GM12878 (cell line): ENCODE measurements around the gene SYNGR3. TPM values are rescaled to one million over a fixed set of nuclear protein-coding genes. Genes with fewer than 3 reads are reported as not detected.

Experiments
- ATAC-seq: fragments of 200-7000 bp; cut with Tn5 transposase; 3 replicates; pipeline ENCODE4 v1.9.1; 2020; ENCODE audit warnings: mild to moderate bottlenecking, moderate library complexity
- BruUV-seq: library from RNA; stranded (reverse); fragments of 400-500 nt; replicated peaks from 2 replicates; lab custom pipeline; 2021; lab: Mats Ljungman, UMichigan
- CTCF ChIA-PET: fragments of 300-600 bp; sonication (Branson Sonifier 250); formaldehyde crosslinking; extraction: SDS; loops from one replicate; lab custom pipeline; 2021; ENCODE audit warnings: inconsistent platforms; lab: Yijun Ruan, JAX
- POLR2A ChIA-PET: fragments of 350-600 bp; formaldehyde crosslinking; extraction: SDS; loops from one replicate; lab custom pipeline; 2021; ENCODE audit warnings: inconsistent platforms; lab: Charles Lee
- RAD21 ChIA-PET: fragments of 300-600 bp; sonication (Branson Sonifier 250); formaldehyde crosslinking; loops from one replicate; lab custom pipeline; 2023; ENCODE audit warnings: antibody characterized with exemption; ENCODE audit not compliant: unreplicated experiment; lab: Charles Lee
- SMC1A ChIA-PET: fragments of 300-600 bp; sonication (Branson Sonifier 250); formaldehyde crosslinking; loops from one replicate; lab custom pipeline; 2023; ENCODE audit not compliant: unreplicated experiment, uncharacterized antibody; lab: Charles Lee
- DNase-seq: peaks from one replicate; pipeline ENCODE4 v3.0.0-alpha.2; 2011; ENCODE audit warnings: low read depth, low spot score
- FAIRE-seq: peaks from 3 replicates; lab custom pipeline; 2011; peaks lifted over from hg19 to GRCh38; lab: Jason Lieb, UNC
- H2AFZ ChIP-seq: 2 replicates; pipeline ENCODE4 v1.6.0; 2011; ENCODE audit warnings: low read depth, low read length, control low read depth; ENCODE audit not compliant: control insufficient read depth
- H3K27ac ChIP-seq: 2 replicates; pipeline ENCODE4 v1.5.1; 2011; ENCODE audit warnings: control low read depth; ENCODE audit not compliant: control insufficient read depth, insufficient read depth
- H3K27me3 ChIP-seq, 2 experiments: replicated peaks in 1 of 2; 2 replicates each; pipeline versions ENCODE4 v1.6.0 to v1.6.1; 2011; ENCODE audit warnings: low read length in 1 of 2; ENCODE audit not compliant: control insufficient read depth in 2 of 2, insufficient read depth in 2 of 2
- H3K36me3 ChIP-seq, 2 experiments: 2 replicates each; pipeline ENCODE4 v1.5.1; 2011; ENCODE audit warnings: low read length in 1 of 2; ENCODE audit not compliant: control insufficient read depth in 2 of 2, insufficient read depth in 2 of 2
- H3K4me1 ChIP-seq: 2 replicates; pipeline ENCODE4 v1.6.1; 2011; ENCODE audit warnings: mild to moderate bottlenecking, low read length, moderate library complexity, mixed read lengths; ENCODE audit not compliant: control insufficient read depth, insufficient read depth
- H3K4me2 ChIP-seq: 2 replicates; pipeline ENCODE4 v1.6.0; 2011; ENCODE audit warnings: control low read depth; ENCODE audit not compliant: control insufficient read depth, insufficient read depth
- H3K4me3 ChIP-seq: fragments of 200-600 bp; sonication (generic); 2 replicates; pipeline ENCODE4 v1.5.1; 2016
- H3K79me2 ChIP-seq: 2 replicates; pipeline ENCODE4 v1.6.0; 2011; ENCODE audit warnings: low read length; ENCODE audit not compliant: control insufficient read depth, insufficient read depth
- H3K9ac ChIP-seq: 2 replicates; pipeline ENCODE4 v1.8.0; 2011; ENCODE audit warnings: low read length, control low read depth, mixed read lengths; ENCODE audit not compliant: control insufficient read depth, insufficient read depth
- H3K9me3 ChIP-seq: replicated peaks from 3 replicates; pipeline ENCODE4 v1.5.1; 2011; ENCODE audit warnings: mild to moderate bottlenecking, low read length; ENCODE audit not compliant: control insufficient read depth, insufficient read depth
- H4K20me1 ChIP-seq: 2 replicates; pipeline ENCODE4 v1.6.0; 2011; ENCODE audit not compliant: control insufficient read depth, insufficient read depth
- ASH2L ChIP-seq: fragments of 300-600, 200-600 bp; sonication (generic); IDR thresholded peaks from 2 replicates; pipeline ENCODE4 v1.6.1; 2017; ENCODE audit warnings: low read depth, mild to moderate bottlenecking, borderline replicate concordance
- BMI1 ChIP-seq: fragments of 450-650 bp; IDR thresholded peaks from 2 replicates; pipeline ENCODE4 v1.6.1; 2016; ENCODE audit warnings: mild to moderate bottlenecking, moderate library complexity, borderline replicate concordance
- EED ChIP-seq: sonication (generic); IDR thresholded peaks from 2 replicates; pipeline ENCODE4 v1.6.1; 2016; ENCODE audit warnings: antibody characterized with exemption, low read depth
- FOXM1 ChIP-seq: IDR thresholded peaks from 2 replicates; pipeline ENCODE4 v1.6.1; 2012; ENCODE audit warnings: low read depth, mild to moderate bottlenecking, inconsistent platforms, low read length, moderate library complexity
- MYC ChIP-seq: IDR thresholded peaks from 2 replicates; pipeline ENCODE4 v1.6.1; 2011; ENCODE audit warnings: mild to moderate bottlenecking, low read length, moderate library complexity, inconsistent platforms; ENCODE audit not compliant: insufficient read depth, insufficient replicate concordance, insufficient read length, severe bottlenecking
- NFYA ChIP-seq: IDR thresholded peaks from 2 replicates; pipeline ENCODE4 v1.6.1; 2011; ENCODE audit warnings: low read depth, mild to moderate bottlenecking, low read length, improper control_type of control experiment, borderline replicate concordance
- POLR2AphosphoS5 ChIP-seq: IDR thresholded peaks from 2 replicates; pipeline ENCODE4 v1.6.1; 2011; ENCODE audit warnings: mild to moderate bottlenecking, low read length, inconsistent platforms
- POU2F2 ChIP-seq: IDR thresholded peaks from 3 replicates; pipeline ENCODE4 v1.6.1; 2011; ENCODE audit warnings: low read depth, mild to moderate bottlenecking, low read length, borderline replicate concordance
- RFX5 ChIP-seq: IDR thresholded peaks from 2 replicates; pipeline ENCODE4 v1.6.1; 2011; ENCODE audit warnings: low read depth, low read length, improper control_type of control experiment
- SMAD5 ChIP-seq: IDR thresholded peaks from 2 replicates; pipeline ENCODE4 v1.6.1; 2016; ENCODE audit warnings: antibody characterized with exemption, low read depth
- SPI1 ChIP-seq: IDR thresholded peaks from 2 replicates; pipeline ENCODE4 v1.6.1; 2011; ENCODE audit warnings: low read depth, mild to moderate bottlenecking, low read length, moderate library complexity, borderline replicate concordance; ENCODE audit not compliant: insufficient read depth
- TCF7 ChIP-seq: IDR thresholded peaks from 2 replicates; pipeline ENCODE4 v1.6.1; 2014; ENCODE audit warnings: antibody characterized with exemption, borderline replicate concordance
- YBX1 ChIP-seq: fragments of 450-650 bp; IDR thresholded peaks from 2 replicates; pipeline ENCODE4 v1.6.1; 2016; ENCODE audit warnings: antibody characterized with exemption
- WGBS: methylation state at CpG from one replicate; pipeline ENCODE4 v1.1.6; 2016; ENCODE audit warnings: low lambda C conversion rate; ENCODE audit not compliant: insufficient replicate concordance, insufficient coverage; ENCODE audit errors: missing lambda C conversion rate; 5-methylcytosine and 5-hydroxymethylcytosine counted together
- in situ Hi-C: fragments of 300-500 bp; cut with MboI; formaldehyde crosslinking; loops from 9 replicates; pipeline ENCODE4 v1.14.3; 2018; ENCODE audit warnings: mixed read lengths
- intact Hi-C: fragments of 100-400 bp; cut with micrococcal nuclease; formaldehyde crosslinking; loops from one replicate; pipeline ENCODE4 v1.14.2; 2022; ENCODE audit not compliant: unreplicated experiment
- polyA plus RNA-seq, 11 experiments: library from polyadenylated mRNA; depleted of rRNA in 4 of 11; unstranded in 6 of 11; stranded (reverse) in 5 of 11; fragments of >200 nt; fragmentation: Nextera tagmentation in 4 of 11; fragmentation: Illumina TruSeq in 1 of 11; extraction: Ambion mirVana in 4 of 11; extraction: Trizol in 1 of 11; gene quantifications; 1 replicate in 1 of 11; 2 replicates in 10 of 11; pipeline versions ENCODE4 v1.2.1 to v1.2.3, GENCODE V29; 2011 to 2016; ENCODE audit warnings: inconsistent platforms in 2 of 11, missing spikeins in 2 of 11, low read depth in 1 of 11
- total RNA-seq, 4 experiments: library from RNA; depleted of rRNA in 3 of 4; stranded (reverse); fragments of >200 nt in 3 of 4; fragmentation: Illumina TruSeq in 1 of 4; extraction: Trizol in 1 of 4; gene quantifications; 2 replicates each; pipeline versions ENCODE4 v1.2.1 to v1.2.3, GENCODE V29; 2013 to 2021
- TF ChIP-seq, protein P1 (sequence below): fragments of 450-650 bp; formaldehyde crosslinking; IDR thresholded peaks from 2 replicates; pipeline ENCODE4 v1.5.0; 2022; ENCODE audit warnings: mild to moderate bottlenecking, missing genetic modification characterization

SYNGR3 gene
- total and polyA plus RNA-seq, 10 of the 15 experiments (the other 5 are each of a cell fraction or from before 2014, with no cell fraction given) = 1.2 to 18.1 (median 6.6) TPM

DNA sequence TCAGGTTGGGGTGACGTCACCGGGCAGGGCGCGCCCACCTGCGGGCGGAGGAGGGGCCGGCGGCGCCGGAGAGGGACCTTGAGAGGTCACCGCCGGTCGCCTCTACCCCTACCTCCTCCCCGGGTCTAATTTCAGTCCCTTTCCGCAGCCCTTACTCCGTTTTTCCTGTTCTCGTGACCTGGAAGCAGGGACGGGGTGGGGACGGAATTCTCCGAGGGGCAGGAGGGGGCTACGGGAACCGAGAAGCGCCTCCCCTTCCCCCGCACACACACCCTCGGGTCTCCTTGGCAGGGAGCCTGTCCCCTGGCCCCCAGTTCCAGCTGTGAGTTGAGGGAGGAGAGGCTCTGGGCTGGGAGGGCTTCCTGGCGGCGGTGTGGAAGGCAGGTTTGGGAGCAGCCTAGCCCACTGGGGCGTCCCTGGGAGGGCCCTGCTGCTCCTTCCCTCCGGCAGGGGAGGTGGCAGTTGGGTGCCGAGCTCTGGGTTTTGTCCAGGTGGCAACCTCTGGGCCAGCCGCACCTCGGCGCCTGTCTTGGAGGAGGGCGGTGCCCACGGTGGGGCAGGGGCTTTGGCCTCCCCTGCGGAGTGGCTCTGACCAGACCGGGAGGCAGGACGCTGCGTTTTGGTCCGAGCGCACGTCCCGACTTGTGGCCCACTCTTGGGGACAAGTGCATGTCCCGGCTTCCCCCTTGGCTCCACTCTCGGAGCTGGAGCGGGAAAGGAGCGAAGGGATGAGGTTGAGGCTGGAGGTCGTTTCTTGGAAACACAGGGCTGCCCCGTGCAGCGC lies 773 bp downstream of the SYNGR3 start (continued):
- no peak for TF ChIP-seq POU2F2

DNA sequence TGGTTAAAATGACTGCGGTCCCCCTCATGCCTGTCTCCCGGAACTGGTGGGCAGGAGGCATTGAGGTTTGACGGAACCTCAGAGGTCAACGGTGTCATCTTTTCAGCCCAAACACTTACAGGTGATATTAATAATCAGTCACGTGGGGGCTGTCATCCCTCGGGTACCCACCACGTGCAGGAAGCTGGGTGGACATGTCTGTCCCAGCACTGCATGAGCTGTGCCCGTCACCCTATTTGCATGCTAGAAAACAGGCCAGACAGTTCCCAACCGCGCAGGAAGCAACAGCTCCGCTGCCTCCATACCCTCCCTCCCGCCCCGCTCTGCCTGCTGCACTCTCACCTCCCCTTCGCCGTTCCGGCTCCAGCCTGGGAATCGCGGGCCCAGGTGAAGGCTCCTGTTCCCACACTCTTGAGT lies 1.4 kb downstream of the SYNGR3 start:
- BruUV-seq = no TSS peak
- peak overlapping the region; percentile 13 for H2AFZ ChIP-seq
- RAD21 ChIA-PET = interaction anchor here (0.8 to 1.9 kb wide), 6 partner anchors 10 to 149 kb away, joined by 3 to 12 read pairs (median 3); partner anchors contain the start of genes NOXO1 and RPS2
- TF ChIP-seq YBX1 (no peak), EED (no peak), SMAD5 (no peak), NFYA (no peak), ASH2L (no peak), POLR2AphosphoS5 (peak; percentile 48), SPI1 (no peak), TCF7 (no peak), FOXM1 (no peak), BMI1 (no peak), POU2F2 (peak; percentile 92; the same call in 2 of the 3 replicates), RFX5 (no peak), MYC (no peak)
- TF ChIP-seq, protein P1, sequence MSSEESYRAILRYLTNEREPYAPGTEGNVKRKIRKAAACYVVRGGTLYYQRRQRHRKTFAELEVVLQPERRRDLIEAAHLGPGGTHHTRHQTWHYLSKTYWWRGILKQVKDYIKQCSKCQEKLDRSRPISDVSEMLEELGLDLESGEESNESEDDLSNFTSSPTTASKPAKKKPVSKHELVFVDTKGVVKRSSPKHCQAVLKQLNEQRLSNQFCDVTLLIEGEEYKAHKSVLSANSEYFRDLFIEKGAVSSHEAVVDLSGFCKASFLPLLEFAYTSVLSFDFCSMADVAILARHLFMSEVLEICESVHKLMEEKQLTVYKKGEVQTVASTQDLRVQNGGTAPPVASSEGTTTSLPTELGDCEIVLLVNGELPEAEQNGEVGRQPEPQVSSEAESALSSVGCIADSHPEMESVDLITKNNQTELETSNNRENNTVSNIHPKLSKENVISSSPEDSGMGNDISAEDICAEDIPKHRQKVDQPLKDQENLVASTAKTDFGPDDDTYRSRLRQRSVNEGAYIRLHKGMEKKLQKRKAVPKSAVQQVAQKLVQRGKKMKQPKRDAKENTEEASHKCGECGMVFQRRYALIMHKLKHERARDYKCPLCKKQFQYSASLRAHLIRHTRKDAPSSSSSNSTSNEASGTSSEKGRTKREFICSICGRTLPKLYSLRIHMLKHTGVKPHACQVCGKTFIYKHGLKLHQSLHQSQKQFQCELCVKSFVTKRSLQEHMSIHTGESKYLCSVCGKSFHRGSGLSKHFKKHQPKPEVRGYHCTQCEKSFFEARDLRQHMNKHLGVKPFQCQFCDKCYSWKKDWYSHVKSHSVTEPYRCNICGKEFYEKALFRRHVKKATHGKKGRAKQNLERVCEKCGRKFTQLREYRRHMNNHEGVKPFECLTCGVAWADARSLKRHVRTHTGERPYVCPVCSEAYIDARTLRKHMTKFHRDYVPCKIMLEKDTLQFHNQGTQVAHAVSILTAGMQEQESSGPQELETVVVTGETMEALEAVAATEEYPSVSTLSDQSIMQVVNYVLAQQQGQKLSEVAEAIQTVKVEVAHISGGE (CRISPR knock-in tag) = no peak

More for the DNA sequence above, 1.4 kb downstream of the SYNGR3 start:
- peak; percentile 82 for ATAC-seq
- peaks cover 1% of the 10 kb centered on the region; the same call in 1 of the 3 replicates for H3K9me3 ChIP-seq
- under 1% methylated on average over 18 of the region's 18 CpGs for WGBS
- peaks cover 27% of the 10 kb centered on the region for H3K4me1 ChIP-seq
- no peaks in the 10 kb centered on the region for H4K20me1 ChIP-seq
- H3K9ac ChIP-seq = peak overlapping the region; percentile 36
- ChIA-PET SMC1A (no interaction called here), CTCF (interaction anchor here (0.9 to 6.5 kb wide), 4 partner anchors 9 to 27 kb away, joined by 3 to 54 read pairs (median 4); partner anchors contain the start of genes NOXO1, RNF151 and RPS2), POLR2A (interaction anchor here (0.6 to 3.3 kb wide), 8 partner anchors 10 to 314 kb away, joined by 3 to 18 read pairs (median 10); partner anchors contain the start of genes NOXO1, RNF151, RPS2 and TBL3)
- peak; percentile 90 for FAIRE-seq
- no peaks in the 10 kb centered on the region for H3K27me3 ChIP-seq
- in situ Hi-C loops = no loop called here
- peak; percentile 71 for DNase-seq
- intact Hi-C loops = no loop called here
- H3K27ac ChIP-seq = peak overlapping the region; percentile 27; the same call in 1 of the 2 replicates
- no peaks in the 10 kb centered on the region for H3K79me2 ChIP-seq
- peak overlapping the region; percentile 98 for H3K4me2 ChIP-seq
- H3K36me3 ChIP-seq = peaks cover 2 to 5% of the 10 kb centered on the region in 2 experiments; a peak in 3 of 4 replicates
- H3K4me3 ChIP-seq = peak overlapping the region; percentile 65
